AG04450 (cell line): ENCODE measurements around the gene ITGA7. TPM values are rescaled to one million over a fixed set of nuclear protein-coding genes. Genes with fewer than 3 reads are reported as not detected.

Source experiments
- CTCF ChIA-PET: fragments of 300-600, 350-600 bp; formaldehyde crosslinking; extraction: SDS; loops from one replicate; lab custom pipeline; 2022; ENCODE audit warnings: antibody characterized with exemption, inconsistent platforms; lab: Charles Lee
- POLR2A ChIA-PET: fragments of 350-600 bp; formaldehyde crosslinking; extraction: SDS; loops from one replicate; lab custom pipeline; 2021; ENCODE audit warnings: antibody characterized with exemption, inconsistent platforms; lab: Yijun Ruan, JAX
- DNase-seq: peaks from one replicate; pipeline ENCODE4 v3.0.0-alpha.2; 2011; ENCODE audit warnings: low read depth, low spot score
- H3K27ac ChIP-seq: one replicate; pipeline ENCODE4 v1.5.1; 2012; ENCODE audit warnings: low read depth, low read length, control low read depth
- H3K27me3 ChIP-seq: one replicate; pipeline ENCODE4 v1.6.0; 2012; ENCODE audit warnings: low read length; ENCODE audit not compliant: control insufficient read depth, insufficient read depth
- H3K4me3 ChIP-seq: 2 replicates; pipeline ENCODE4 v1.5.1; 2011; ENCODE audit warnings: mild to moderate bottlenecking, low read depth, low read length, control low read depth
- H3K9me3 ChIP-seq: 2 replicates; pipeline ENCODE4 v1.5.1; 2012; ENCODE audit warnings: low read length; ENCODE audit not compliant: control insufficient read depth, insufficient read depth
- CTCF ChIP-seq: IDR thresholded peaks from 2 replicates; pipeline ENCODE4 v1.5.1; 2011; ENCODE audit warnings: low read depth, low read length, control low read depth, inconsistent platforms
- polyA plus RNA-seq: library from polyadenylated mRNA; depleted of rRNA; stranded (reverse); fragments of >200 nt; gene quantifications from 2 replicates; pipeline ENCODE4 v1.2.3, GENCODE V29; 2011

Gene ITGA7
- polyA plus RNA-seq, 1 experiment = 9.1 TPM

GRCh38 chr12:55644591-55644990 is 63.1 kb downstream of the ITGA7 start:
- POLR2A ChIA-PET = no interaction called here
- H3K9me3 ChIP-seq = peaks cover 5% of the 10 kb centered on the region; the same call in 1 of the 2 replicates
- CTCF ChIA-PET = interaction anchor here (1.3 to 4.3 kb wide), 3 partner anchors 9 to 13 kb away, joined by 4 to 44 read pairs (median 5); no protein-coding TSS in a partner anchor
- H3K27ac ChIP-seq = no peak overlapping the region
- no peak overlapping the region for H3K4me3 ChIP-seq
- no peak for TF ChIP-seq CTCF
- DNase-seq = no peak
- H3K27me3 ChIP-seq = peaks cover 23% of the 10 kb centered on the region

- ChIA-PET CTCF (interaction anchor here (1.1 kb wide), 1 partner anchor 14 kb away, joined by 3 read pairs; no protein-coding TSS in a partner anchor), POLR2A (no interaction called here)
- peaks cover 5% of the 10 kb centered on the region; the same call in 1 of the 2 replicates for H3K9me3 ChIP-seq
- no peak overlapping the region for H3K4me3 ChIP-seq
- DNase-seq = no peak
- peaks cover 27% of the 10 kb centered on the region for H3K27me3 ChIP-seq
- TF ChIP-seq CTCF = no peak
- no peak overlapping the region for H3K27ac ChIP-seq
These were observed 65.0 kb downstream of the ITGA7 start for GRCh38 chr12:55642669-55643068.

GRCh38 chr12:55642267-55642666 is 65.4 kb downstream of the ITGA7 start:
- Histone ChIP-seq H3K27ac (no peak overlapping the region), H3K4me3 (no peak overlapping the region), H3K9me3 (peaks cover 5% of the 10 kb centered on the region; the same call in 1 of the 2 replicates), H3K27me3 (peaks cover 27% of the 10 kb centered on the region)
- ChIA-PET CTCF (interaction anchor here (1.1 kb wide), 1 partner anchor 14 kb away, joined by 3 read pairs; no protein-coding TSS in a partner anchor), POLR2A (no interaction called here)
- DNase-seq = no peak
- no peak for TF ChIP-seq CTCF

GRCh38 chr12:55641595-55641994 is 66.1 kb downstream of the ITGA7 start:
- Histone ChIP-seq H3K27ac (no peak overlapping the region), H3K9me3 (peaks cover 5% of the 10 kb centered on the region; the same call in 1 of the 2 replicates), H3K4me3 (no peak overlapping the region), H3K27me3 (peaks cover 34% of the 10 kb centered on the region)
- no peak for TF ChIP-seq CTCF
- ChIA-PET POLR2A (no interaction called here), CTCF (no interaction called here)
- no peak for DNase-seq

- H3K4me3 ChIP-seq = no peak overlapping the region
- peaks cover 28% of the 10 kb centered on the region for H3K27me3 ChIP-seq
- H3K27ac ChIP-seq = no peak overlapping the region
- ChIA-PET POLR2A (no interaction called here), CTCF (no interaction called here)
- DNase-seq = no peak
- no peak for TF ChIP-seq CTCF
- H3K9me3 ChIP-seq = no peaks in the 10 kb centered on the region
These were observed 70.2 kb downstream of the ITGA7 start for GRCh38 chr12:55637467-55637866.
